ENCODE data around the gene FOXF1.

FOXF1 gene

DNA sequence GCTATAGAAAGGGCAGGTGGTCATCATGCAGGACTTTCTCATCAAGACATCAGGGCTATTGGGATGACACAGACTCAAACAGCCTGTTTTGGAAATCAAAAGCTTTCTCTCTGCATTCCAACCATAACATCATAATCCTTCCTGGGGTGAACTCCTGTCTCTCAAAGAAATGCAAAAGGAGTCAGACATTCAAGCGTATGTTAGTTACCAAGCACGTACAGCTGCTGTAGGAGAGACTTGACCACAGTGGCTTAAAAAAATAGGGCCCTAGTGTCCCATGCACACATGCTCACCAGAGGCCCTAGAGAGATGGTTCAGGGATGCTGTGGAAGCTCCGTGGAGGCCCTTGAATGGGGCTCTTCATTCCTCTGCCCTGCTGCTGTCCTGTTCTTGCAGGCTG lies 24.6 kb upstream of the FOXF1 start:
- H3K4me3 ChIP-seq (ENCODE audit: low read depth in 1 of 2, low read length in 2 of 2) = no peak overlapping the region
- DNase-seq (no peak), ATAC-seq (ENCODE audit: insufficient read depth, low read depth) (no peak)
- H3K79me2 ChIP-seq (ENCODE audit: insufficient read depth, low read length) = no peaks in the 10 kb centered on the region
- no peak overlapping the region for H3K9ac ChIP-seq (ENCODE audit: low read depth, low read length)
- peaks cover 5% of the 10 kb centered on the region for H3K9me3 ChIP-seq (ENCODE audit: insufficient read depth, low read length, severe bottlenecking)
- no peaks in the 10 kb centered on the region for H3K36me3 ChIP-seq (ENCODE audit: insufficient read depth, low read length)
- H3K4me2 ChIP-seq (ENCODE audit: insufficient read depth, low read length) = no peak overlapping the region
- H3K27me3 ChIP-seq (ENCODE audit: insufficient read depth, low read length, poor library complexity) = peaks cover 4% of the 10 kb centered on the region
- H4K20me1 ChIP-seq (ENCODE audit: insufficient read depth, low read length) = peaks cover 2% of the 10 kb centered on the region; the same call in 1 of the 2 replicates
- H2AFZ ChIP-seq (ENCODE audit: low read depth, low read length) = no peak overlapping the region
- TF ChIP-seq CTCF (IDR thresholded peaks at IDR 0.05; ENCODE audit: borderline replicate concordance, extremely low read depth, low read length, poor library complexity, severe bottlenecking) = no peak
- TF ChIP-seq EZH2 (IDR thresholded peaks at IDR 0.05; ENCODE audit: borderline replicate concordance, low read depth, low read length, severe bottlenecking) = no peak
- H3K4me1 ChIP-seq (ENCODE audit: insufficient read depth, low read length) = no peaks in the 10 kb centered on the region
- H3K27ac ChIP-seq (ENCODE audit: low read length) = no peak overlapping the region

- DNase-seq (no peak), ATAC-seq (ENCODE audit: insufficient read depth, low read depth) (no peak)
- TF ChIP-seq CTCF (IDR thresholded peaks at IDR 0.05; ENCODE audit: borderline replicate concordance, extremely low read depth, low read length, poor library complexity, severe bottlenecking) (no peak), EZH2 (IDR thresholded peaks at IDR 0.05; ENCODE audit: borderline replicate concordance, low read depth, low read length, severe bottlenecking) (no peak)
- peaks cover 2% of the 10 kb centered on the region; the same call in 1 of the 2 replicates for H4K20me1 ChIP-seq (ENCODE audit: insufficient read depth, low read length)
- no peak overlapping the region for H3K27ac ChIP-seq (ENCODE audit: low read length)
- no peak overlapping the region for H3K9ac ChIP-seq (ENCODE audit: low read depth, low read length)
- no peaks in the 10 kb centered on the region for H3K9me3 ChIP-seq (ENCODE audit: insufficient read depth, low read length, severe bottlenecking)
- H3K36me3 ChIP-seq (ENCODE audit: insufficient read depth, low read length) = no peaks in the 10 kb centered on the region
- no peak overlapping the region for H2AFZ ChIP-seq (ENCODE audit: low read depth, low read length)
- H3K4me1 ChIP-seq (ENCODE audit: insufficient read depth, low read length) = no peaks in the 10 kb centered on the region
- no peak overlapping the region for H3K4me2 ChIP-seq (ENCODE audit: insufficient read depth, low read length)
- peaks cover 11% of the 10 kb centered on the region for H3K27me3 ChIP-seq (ENCODE audit: insufficient read depth, low read length, poor library complexity)
- no peaks in the 10 kb centered on the region for H3K79me2 ChIP-seq (ENCODE audit: insufficient read depth, low read length)
- H3K4me3 ChIP-seq (ENCODE audit: low read depth in 1 of 2, low read length in 2 of 2) = no peak overlapping the region
These were observed 19.3 kb upstream of the FOXF1 start for GRCh38 chr16:86490859-86491639.

GRCh38 chr16:86491640-86492023 lies 18.7 kb upstream of the FOXF1 start:
- Histone ChIP-seq H3K9me3 (ENCODE audit: insufficient read depth, low read length, severe bottlenecking) (no peaks in the 10 kb centered on the region), H3K4me2 (ENCODE audit: insufficient read depth, low read length) (no peak overlapping the region), H2AFZ (ENCODE audit: low read depth, low read length) (no peak overlapping the region), H3K9ac (ENCODE audit: low read depth, low read length) (no peak overlapping the region), H3K36me3 (ENCODE audit: insufficient read depth, low read length) (no peaks in the 10 kb centered on the region), H3K27me3 (ENCODE audit: insufficient read depth, low read length, poor library complexity) (peaks cover 11% of the 10 kb centered on the region), H3K79me2 (ENCODE audit: insufficient read depth, low read length) (no peaks in the 10 kb centered on the region), H3K27ac (ENCODE audit: low read length) (no peak overlapping the region), H3K4me1 (ENCODE audit: insufficient read depth, low read length) (no peaks in the 10 kb centered on the region), H4K20me1 (ENCODE audit: insufficient read depth, low read length) (peaks cover under 1% of the 10 kb centered on the region; the same call in 1 of the 2 replicates), H3K4me3 (ENCODE audit: low read depth in 1 of 2, low read length in 2 of 2) (no peak overlapping the region)
- DNase-seq (no peak), ATAC-seq (ENCODE audit: insufficient read depth, low read depth) (no peak)
- no peak for TF ChIP-seq CTCF (IDR thresholded peaks at IDR 0.05; ENCODE audit: borderline replicate concordance, extremely low read depth, low read length, poor library complexity, severe bottlenecking)
- no peak for TF ChIP-seq EZH2 (IDR thresholded peaks at IDR 0.05; ENCODE audit: borderline replicate concordance, low read depth, low read length, severe bottlenecking)
